Activated CD8-positive, alpha-beta memory T cell treated with anti-CD3 and anti-CD28 coated beads, Interleukin-2, amount 50 U/mL, for 4 hours (primary cell): ENCODE data around the gene NABP1.

Source experiments
- DNase-seq: peaks from one replicate; pipeline ENCODE4 v3.0.0-alpha.2; 2020

NABP1 gene

GRCh38 chr2:191713837-191714236 lies 35.9 kb downstream of the NABP1 start:
- no peak for DNase-seq

GRCh38 chr2:191714925-191715324 lies 37.0 kb downstream of the NABP1 start:
- DNase-seq = no peak

GRCh38 chr2:191715471-191715870 lies 37.5 kb downstream of the NABP1 start:
- DNase-seq = no peak

GRCh38 chr2:191719261-191719660 lies 41.3 kb downstream of the NABP1 start:
- no peak for DNase-seq

- no peak for DNase-seq
These were observed 42.0 kb downstream of the NABP1 start for GRCh38 chr2:191719938-191720337.

- DNase-seq = no peak
These were observed 43.4 kb downstream of the NABP1 start for GRCh38 chr2:191721331-191721730.

- no peak for DNase-seq
These were observed 46.1 kb downstream of the NABP1 start for GRCh38 chr2:191724015-191724414.

- no peak for DNase-seq
These were observed 51.1 kb downstream of the NABP1 start for GRCh38 chr2:191728750-191729624.

GRCh38 chr2:191730263-191730662 lies 52.3 kb downstream of the NABP1 start:
- no peak for DNase-seq
